A204.1 (cell line): ENCODE measurements around the gene CD93.

Source experiments
- FAIRE-seq: peaks from 2 replicates; lab custom pipeline; 2012; peaks lifted over from hg19 to GRCh38; lab: Jason Lieb, UNC

The CD93 gene

DNA sequence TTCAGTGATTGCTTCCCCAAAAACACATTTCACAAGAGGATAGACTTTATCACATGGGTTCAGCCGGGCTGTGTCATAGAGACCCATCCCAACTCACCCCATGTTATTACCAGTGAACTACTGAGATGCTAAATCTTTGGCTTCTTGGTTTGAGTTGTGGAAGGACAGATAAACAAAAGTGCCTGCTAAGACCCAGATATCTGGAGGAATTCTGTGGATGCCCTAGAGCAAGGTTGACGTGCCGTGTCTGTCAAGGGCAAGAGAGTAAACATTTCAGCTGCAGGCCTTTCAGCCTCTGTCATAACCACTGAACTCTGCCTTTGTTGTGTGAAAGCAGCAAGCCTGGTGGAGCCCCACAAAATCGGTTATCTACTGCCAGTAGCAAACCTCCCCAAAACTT is 25.5 kb downstream of the CD93 start:
- no peak for FAIRE-seq

DNA sequence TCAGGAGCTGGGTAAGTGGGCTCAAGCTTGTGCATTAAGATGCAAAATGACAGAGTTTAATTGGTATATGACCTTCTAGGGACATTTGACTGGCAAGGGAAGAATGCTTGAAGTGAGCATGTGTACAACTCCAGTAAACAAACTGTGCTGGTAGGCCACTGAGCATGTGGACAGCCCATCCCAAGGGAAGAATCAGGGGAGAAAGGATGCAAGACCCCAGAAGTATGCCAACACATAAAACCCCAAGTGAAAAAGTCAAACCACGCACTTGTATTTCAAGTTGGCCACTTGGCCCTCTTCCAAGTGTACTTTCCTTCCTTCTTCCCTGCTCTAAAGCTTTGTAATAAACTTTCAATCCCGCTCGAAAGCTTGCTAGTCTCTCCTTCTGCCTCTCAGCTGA is 26.3 kb downstream of the CD93 start:
- FAIRE-seq = no peak

DNA sequence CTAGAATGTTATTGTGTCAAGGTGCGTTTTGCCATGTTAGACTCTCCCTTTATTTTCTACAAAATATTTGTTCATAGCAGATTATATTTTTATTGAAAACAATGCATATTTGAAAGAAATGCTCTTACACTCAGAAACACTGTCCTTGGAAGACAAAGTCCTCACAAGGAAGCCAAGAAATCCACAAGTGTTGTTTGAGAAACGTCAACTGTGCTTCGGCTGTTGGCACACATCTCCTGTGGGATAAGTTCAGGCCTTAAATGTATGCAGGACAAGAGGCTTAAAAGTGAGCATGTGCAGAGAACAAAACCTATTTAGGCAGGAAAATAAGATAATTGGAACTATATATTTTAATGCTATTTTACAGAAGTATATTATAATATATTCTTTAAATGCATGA is 27.1 kb downstream of the CD93 start:
- no peak for FAIRE-seq

DNA sequence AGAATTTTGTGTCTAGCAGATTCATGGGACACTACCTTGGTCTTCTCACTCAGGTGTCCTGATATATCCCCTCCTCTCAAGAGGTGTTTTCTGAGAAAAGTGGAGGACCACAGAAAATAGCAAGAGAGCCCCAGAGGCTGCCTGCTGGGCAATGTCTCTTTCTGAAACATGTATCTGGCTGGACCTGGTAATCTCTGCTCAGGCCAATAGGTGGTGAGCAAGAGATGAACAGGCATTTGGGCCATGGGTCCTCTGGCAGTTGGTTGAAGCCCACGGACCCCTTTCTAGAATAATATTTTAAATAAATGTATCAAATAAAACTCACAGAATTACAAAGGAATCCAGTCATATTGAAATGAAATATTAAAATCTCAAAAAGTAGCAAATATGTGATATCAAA is 27.9 kb downstream of the CD93 start:
- FAIRE-seq = no peak

DNA sequence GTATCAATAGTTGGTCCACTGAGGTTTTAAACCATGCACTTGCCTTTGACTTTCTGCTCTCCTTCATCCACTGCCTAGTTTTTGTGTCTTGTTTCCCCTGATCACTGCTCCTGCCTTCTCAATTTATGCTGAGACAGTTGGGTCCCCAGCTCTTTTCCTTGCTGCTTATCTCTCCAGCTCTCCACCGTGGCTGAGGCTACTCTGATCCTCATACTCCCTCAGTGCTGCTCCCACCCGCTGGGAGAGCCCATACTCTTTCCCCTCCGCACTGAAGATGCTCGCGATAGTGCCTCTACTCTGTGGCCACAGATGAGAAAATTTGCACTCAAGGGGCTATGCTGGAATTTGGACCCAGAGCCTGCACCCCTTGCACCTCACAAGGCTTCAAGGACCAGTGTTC is 33.2 kb downstream of the CD93 start:
- no peak for FAIRE-seq

DNA sequence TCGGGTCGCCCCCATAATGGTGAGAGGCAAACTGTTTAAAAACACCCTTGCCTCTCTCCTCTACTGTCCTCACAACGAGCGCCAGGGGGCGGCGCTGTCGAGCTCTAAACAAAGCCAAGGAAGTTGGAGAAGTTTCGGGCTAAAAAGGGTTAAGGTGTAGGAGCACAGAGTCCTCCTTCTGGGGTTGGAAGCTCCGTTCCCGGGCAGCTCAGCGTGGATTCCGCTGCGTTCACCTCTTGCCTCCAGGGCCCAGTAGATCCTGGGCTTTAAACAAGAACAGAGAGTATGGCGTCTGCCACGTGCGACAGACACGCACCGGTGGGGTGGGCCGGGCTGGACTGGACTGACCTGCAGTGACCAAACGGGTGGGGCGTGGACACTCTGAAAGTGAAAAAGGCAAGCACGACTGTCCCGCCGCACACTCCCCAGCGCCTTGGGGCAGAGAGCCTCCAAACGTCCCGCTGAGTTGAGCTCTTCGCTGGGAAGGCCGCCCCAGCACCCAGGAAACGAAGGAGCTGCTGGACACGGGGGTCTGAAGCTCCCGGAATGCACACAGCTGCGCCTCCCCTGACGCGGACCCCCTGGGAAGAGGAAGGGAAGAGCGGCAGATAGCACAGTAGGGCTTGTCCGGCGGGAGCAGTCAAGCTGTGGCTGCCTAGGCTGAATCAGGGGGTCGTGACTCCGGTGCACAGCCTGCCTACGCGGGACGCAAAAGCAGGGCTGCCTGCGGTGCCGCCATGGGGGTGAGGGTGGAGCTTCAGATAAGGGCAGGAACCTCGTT is 35.1 kb downstream of the CD93 start:
- no peak for FAIRE-seq

DNA sequence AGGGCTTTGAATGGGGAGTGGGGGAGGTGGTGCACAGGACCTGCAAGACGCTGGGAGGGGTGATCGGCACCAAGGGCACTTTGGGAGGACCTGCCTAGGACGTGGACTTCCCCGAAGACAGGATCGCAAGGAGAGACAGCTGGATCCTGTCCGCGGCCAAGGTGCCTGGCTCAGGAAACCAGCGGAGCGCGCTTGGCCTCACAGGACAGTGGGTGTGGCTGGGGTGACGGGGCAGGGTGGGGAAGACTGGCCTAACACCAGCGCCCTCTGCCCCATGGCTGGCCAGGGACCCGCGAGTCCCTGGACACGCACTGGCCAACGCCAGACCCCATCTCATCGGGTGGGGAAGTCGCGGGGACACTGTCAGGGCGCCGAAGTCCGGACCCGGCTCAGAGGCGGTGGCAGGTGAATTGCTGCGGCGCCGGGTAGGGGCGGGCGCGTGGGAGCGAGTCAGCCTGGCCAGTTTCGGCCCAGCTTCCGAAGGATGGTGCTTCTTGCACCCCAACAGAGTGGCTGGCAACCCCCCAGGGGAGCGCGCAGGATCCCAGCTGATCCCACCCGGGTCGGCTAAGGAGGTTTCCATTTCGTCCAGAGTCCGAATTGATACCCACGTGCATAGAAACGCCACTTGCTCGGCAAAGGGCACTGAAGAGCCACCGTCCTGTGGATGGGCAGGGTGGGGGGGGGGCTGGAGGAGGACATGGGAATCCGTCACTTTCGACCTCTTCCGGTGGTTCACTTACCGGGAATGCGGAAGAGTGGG is 35.9 kb downstream of the CD93 start:
- FAIRE-seq = no peak

DNA sequence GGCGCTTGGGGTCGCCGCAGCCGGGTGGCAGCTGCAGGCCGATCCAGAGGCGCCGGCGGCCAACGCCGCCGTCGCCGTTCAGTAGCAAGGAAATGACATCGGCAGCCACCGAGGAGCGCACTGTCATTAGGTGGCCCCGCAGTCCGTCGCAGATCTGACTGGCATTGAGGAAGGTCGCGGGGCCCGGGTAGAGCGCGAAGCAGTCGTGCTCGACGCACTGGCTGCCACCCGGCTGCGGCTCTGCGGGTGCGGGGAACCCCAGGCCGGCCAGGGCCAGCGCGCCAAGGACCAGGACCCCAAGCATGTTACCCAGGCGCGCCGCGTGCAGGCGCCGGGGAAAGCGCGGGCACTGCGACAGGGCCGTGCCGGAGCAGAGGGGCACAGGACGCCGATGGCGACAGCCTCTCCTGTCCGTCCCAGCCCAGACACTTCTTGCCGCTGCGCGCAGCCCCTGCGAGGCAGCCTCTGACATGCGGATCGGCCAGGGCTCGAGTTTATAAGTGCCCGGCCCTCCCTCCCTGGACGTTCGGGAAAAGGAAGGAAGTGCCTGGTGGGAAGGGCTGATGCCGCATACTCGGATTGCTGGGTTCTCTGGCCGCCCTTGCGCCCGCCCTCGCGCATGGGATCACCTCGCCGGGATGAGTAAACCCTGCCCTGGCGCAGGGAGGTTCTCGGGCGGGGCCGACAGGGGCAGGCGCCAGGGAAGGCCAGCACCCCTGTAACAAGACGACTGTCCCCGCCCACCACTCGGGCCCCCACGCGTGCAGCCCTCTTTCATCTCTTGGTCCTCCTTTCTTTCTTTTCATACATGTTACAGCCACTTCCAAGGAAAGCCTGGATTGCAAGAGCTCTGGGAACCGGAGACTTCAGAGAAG is 36.7 kb downstream of the CD93 start, which contains the start of gene THBD:
Gene THBD (minus strand): TSS at position 472 of the 875 bp plus-strand sequence. CDS start 168 bp downstream, at position 304.
- FAIRE-seq = no peak

DNA sequence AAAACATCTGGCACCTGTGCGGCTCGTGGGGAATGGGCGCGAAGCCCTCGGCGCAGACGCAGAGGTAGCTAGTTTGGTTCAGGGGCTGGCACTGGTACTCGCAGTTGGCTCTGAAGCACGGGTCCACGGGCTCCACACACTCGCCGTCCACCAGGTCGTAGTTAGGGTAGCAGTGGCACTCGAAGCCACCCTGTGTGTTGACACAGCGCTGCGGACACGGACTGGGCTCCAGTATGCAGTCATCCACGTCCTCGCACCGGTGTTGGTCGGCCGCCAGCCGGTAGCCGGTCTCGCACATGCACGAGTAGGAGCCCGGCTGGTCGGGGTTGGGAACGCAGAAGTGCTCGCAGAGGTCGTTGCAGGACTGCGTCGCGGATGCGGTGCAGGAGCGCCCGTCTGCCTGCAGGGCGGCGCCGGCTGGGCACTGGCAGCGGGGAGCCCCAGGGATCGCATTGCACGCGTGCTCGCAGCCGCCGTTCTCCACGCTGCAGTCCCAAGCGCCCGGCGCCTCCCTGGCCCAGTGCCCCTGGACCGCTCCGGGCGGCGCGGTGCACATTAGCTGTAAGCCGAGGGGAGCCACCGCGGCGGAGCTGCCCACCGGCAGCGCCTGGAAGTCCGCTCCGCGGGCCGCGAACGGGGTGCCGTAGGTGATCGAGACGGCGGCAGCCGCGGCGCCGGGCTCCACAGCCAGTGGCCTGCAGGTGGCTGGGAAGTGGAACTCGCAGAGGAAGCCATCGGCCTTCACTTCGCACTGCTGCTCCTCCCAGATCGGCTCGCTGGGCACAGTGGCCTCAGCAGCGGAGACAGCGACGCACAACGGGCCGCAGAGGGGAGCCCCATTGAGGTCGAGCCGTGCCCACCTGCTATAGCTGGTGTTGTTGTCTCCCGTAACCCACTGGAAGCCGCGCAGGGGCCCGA is 37.6 kb downstream of the CD93 start:
- FAIRE-seq = no peak

DNA sequence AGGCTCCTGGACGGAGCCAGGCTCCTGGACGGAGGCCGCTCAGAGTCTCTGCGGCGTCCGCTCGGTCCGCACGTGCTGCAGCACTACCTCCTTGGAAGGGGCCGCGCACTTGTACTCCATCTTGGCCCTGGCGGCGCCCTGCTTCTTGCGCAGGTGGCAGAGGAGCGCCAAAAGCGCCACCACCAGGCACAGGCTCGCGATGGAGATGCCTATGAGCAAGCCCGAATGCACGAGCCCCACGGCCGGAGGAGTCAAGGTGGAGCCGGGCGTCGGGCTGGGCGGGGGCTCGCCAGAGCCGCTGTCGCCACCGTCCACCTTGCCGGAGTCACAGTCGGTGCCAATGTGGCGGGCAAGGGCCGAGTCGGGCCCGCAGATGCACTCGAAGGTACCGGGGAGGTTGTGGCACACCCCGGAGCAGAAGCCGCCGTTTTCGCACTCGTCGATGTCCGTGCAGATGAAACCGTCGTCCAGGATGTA is 38.3 kb downstream of the CD93 start:
- FAIRE-seq = no peak

DNA sequence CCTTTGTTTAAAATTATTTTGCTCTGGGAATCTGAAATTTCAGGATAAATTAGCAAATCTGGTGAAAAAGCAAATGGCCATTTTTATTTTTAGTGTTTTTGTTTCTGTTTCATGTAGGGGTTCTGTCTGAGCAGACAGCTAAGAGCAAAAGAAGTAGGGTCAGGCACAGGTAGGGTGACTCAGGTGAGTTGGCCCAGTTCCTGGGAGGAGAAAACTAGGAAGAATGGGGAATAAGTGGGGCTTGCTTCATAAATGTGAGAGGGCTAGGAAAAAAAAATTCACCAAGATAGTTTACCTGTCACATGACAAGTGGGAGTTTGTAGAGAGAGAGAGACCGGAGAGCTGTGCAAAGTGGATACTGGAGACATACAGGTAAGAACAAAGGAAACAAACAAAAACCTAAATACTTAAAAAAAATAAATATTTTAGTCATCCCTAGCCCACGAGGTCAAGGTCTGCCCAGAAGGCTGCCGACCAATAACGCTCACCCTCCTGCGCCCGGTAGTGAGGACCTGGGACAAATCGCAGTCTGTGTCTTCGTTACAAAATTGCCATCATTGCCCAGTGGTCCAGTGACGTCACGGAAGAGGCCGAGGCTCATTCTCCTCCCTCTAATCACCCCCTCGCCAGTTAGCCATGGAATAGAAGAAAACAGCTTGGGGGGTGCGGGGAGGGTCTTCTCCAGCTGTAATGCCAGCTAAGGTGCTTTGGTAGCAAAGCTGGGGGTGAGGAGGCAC is 39.0 kb downstream of the CD93 start:
- no peak for FAIRE-seq

DNA sequence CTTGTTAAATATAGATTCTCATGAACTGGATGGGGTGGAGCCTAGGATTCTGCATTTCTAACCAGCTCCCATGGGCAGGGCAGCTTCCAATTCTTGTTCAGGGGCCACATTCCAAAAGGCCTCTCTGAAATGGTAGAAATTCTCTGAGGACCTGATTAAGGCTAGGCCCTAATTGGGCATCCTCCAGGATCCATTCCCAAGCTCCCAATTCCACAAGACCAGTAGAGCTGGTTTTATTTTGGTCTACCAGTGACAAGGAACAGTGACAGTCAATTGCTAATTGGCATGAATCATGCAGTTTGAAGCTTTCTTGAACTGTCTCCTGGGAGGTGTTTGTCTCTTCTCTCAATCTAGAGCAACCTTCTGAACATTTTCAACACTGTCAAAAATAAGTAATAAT is 39.7 kb downstream of the CD93 start:
- no peak for FAIRE-seq

DNA sequence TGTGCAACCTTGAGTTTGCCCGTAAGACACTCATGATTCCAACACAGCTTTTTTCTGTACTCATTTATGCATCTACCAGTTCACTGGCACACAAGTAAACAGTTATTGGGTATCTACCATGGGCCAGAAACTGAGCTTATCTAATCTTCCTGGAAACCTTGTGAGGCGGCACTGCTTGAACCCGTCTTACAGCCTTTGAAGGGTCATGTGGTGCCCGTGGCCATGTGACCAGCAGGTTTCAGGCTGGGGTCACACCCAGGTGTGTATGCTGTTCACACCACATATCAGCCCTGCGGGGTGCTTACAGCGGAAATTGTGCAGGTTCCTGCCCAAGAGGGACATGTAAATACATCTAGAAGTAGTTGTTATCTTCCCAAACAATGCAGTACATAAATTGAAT is 42.7 kb downstream of the CD93 start:
- no peak for FAIRE-seq

DNA sequence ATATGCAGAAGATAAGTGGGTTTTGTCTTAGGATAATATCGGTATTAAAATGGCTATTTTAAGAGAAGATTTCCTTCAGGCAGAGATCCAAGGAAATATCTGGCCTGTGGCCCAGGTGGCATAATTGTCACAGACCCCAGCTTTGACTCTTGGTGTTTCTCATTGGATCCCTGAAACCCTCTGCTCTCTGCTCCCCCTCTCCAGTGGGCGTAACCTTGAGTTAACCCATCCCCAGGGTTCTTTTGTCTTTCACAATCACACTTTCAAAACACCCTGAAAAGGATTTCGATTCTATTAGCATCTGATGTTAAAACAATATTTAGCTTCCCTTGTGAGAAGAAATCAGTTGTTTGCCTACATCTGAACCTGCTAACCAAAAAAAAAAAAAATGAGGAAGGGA is 43.9 kb downstream of the CD93 start:
- no peak for FAIRE-seq

DNA sequence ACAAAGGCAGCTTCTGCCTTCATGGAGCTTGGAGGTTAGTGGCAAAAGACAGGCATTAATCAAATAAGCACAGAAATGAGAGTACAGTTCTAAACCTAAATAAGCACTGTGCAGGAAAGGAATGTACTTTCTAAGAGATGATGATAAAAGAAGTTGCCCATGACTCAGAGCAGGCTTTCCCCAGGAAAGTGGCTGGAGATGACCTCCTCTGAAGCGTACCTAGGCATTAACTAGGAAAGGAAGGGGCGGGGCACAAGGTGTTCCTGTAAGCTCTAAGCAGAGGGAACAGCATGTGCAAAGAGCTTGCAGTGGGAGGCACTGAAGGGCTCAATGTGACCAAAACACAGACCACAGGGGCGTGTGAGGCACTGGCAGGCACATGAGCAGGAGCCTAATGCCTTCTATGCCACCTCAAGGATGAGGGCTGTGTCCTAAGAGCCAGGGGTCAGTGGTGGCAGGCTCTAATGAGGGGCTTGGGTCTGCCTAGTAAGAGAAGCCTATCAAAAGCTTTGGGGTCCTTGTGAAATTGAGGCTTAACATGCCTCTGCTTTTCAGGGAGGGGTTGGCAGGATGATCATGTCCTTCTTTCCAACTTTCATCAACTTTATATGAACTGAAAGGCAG is 46.1 kb downstream of the CD93 start:
- FAIRE-seq = no peak

DNA sequence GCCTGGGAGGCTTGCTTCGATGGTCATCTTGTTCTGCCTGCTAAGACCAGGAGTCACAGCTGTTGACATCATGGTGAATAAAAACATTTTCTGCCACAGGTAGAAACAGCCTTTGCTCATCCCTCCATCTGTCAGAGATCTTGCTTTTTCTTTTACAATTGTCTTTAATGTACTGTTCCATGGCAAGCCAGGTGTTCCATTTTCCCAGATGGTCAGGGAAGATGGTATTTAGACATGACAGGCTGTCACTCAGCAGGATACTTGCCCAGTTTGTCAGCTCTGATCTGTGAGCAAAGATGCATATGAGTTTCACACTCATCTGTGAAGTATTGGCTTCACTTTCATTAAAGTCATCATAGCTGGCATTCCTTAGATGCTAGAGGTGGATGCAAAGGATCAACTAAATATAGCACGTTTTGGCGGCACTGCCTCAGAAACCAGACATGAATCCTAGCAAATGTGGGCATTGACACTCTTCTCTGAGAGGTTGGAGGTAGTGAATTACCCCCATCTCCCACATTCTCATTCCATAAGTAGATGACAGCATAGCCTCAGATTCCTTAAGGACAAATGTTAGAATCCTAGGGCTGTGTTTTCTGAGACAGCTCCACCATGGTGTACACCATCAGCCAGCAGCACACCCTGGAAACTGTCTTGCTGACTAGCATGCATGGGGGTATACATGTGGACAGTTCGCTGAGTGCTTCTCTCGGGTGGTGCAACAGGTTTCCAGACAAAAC is 46.8 kb downstream of the CD93 start:
- FAIRE-seq = no peak

DNA sequence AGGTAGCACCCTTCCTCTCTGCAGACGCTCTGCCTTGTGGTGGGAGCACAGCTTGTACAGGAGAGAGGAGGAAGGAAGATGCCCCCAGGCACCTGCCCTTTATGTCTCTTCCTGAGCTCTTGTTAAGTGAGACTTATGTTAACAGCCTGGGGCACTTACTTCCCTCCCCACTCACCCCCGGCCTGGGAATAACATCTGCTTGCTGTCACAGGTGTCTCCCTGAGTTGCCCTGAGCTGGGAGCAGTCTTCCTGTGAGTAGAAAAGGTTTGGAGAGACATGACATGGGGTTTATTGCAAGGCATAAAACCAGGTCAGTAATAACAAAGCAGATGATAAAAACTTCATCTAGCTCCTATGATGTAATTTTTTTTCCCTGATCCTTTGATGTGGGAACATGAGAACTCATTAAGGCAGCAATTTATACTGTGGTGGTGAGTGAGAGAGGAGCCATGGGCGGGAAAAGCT is 49.1 kb downstream of the CD93 start:
- FAIRE-seq = no peak

DNA sequence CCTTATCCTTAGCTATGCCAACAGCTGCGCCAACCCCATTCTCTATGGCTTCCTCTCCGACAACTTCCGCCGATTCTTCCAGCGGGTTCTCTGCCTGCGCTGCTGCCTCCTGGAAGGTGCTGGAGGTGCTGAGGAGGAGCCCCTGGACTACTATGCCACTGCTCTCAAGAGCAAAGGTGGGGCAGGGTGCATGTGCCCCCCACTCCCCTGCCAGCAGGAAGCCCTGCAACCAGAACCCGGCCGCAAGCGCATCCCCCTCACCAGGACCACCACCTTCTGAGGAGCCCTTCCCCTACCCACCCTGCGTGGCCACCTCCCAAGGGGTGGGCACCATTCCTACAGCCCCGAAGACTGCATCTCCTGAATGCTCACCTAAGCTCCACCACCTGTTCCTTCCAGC is 49.8 kb downstream of the CD93 start:
- no peak for FAIRE-seq

DNA sequence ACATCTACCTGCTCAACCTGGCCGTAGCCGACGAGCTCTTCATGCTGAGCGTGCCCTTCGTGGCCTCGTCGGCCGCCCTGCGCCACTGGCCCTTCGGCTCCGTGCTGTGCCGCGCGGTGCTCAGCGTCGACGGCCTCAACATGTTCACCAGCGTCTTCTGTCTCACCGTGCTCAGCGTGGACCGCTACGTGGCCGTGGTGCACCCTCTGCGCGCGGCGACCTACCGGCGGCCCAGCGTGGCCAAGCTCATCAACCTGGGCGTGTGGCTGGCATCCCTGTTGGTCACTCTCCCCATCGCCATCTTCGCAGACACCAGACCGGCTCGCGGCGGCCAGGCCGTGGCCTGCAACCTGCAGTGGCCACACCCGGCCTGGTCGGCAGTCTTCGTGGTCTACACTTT is 50.4 kb downstream of the CD93 start:
- no peak for FAIRE-seq
